ENCODE data around the gene SLC38A8.

- no peak for TF ChIP-seq CTCF (IDR thresholded peaks at IDR 0.05; ENCODE audit: poor library complexity, severe bottlenecking)
- no peak for TF ChIP-seq REST (IDR thresholded peaks at IDR 0.05; ENCODE audit: borderline replicate concordance)
- TF ChIP-seq EZH2 (IDR thresholded peaks at IDR 0.05; ENCODE audit: borderline replicate concordance, insufficient read depth, low read length, poor library complexity, severe bottlenecking), result no peak
Measured at GRCh38 chr16:84056933-84057332, 14.3 kb upstream of the SLC38A8 start.
